T-helper 17 cell (primary cell): ENCODE measurements around the gene CHI3L2. TPM values are rescaled to one million over a fixed set of nuclear protein-coding genes. Genes with fewer than 3 reads are reported as not detected.

Experiments
- ATAC-seq: fragments of 150-1000 bp; cut with Tn5 transposase; 2 replicates; pipeline ENCODE4 v1.10.0; 2021; ENCODE audit warnings: mild to moderate bottlenecking, moderate library complexity
- DNase-seq, 3 donors: peaks; one replicate each; pipeline versions ENCODE4 v3.0.0 to v3.0.0-alpha.2; 2020 to 2021
- H3K9me3 ChIP-seq: one replicate; pipeline ENCODE4 v1.7.0; 2013; ENCODE audit warnings: low read length, mild to moderate bottlenecking; ENCODE audit not compliant: control insufficient read depth, poor library complexity, severe bottlenecking
- H3K27ac Mint-ChIP-seq: one replicate; pipeline ENCODE4 v1.8.0; 2022; ENCODE audit warnings: mild to moderate bottlenecking, moderate library complexity, mixed read lengths
- H3K27me3 Mint-ChIP-seq: one replicate; pipeline ENCODE4 v1.8.0; 2022; ENCODE audit warnings: mixed read lengths
- H3K36me3 Mint-ChIP-seq: one replicate; pipeline ENCODE4 v1.8.0; 2022; ENCODE audit warnings: low read depth, mixed read lengths
- H3K4me1 Mint-ChIP-seq: one replicate; pipeline ENCODE4 v1.8.0; 2022; ENCODE audit warnings: mild to moderate bottlenecking, mixed read lengths
- H3K4me3 Mint-ChIP-seq: one replicate; pipeline ENCODE4 v1.8.0; 2022; ENCODE audit warnings: mild to moderate bottlenecking, moderate library complexity, mixed read lengths
- total RNA-seq, 4 donors: library from RNA in 2 of 4; stranded (reverse) in 2 of 4; gene quantifications; one replicate each; pipeline ENCODE4 v1.2.3 and lab custom pipeline; 2022 to 2026

CHI3L2 gene
- total RNA-seq, 2 donors from 2014 or later: 8.1 to 9.1 TPM

- H3K4me1 Mint-ChIP-seq: no peaks in the 10 kb centered on the region
- DNase-seq: no peak
- no peaks in the 10 kb centered on the region for H3K27me3 Mint-ChIP-seq
- ATAC-seq: no peak
- H3K36me3 Mint-ChIP-seq: no peaks in the 10 kb centered on the region
- H3K9me3 ChIP-seq: no peaks in the 10 kb centered on the region
- H3K4me3 Mint-ChIP-seq: no peak overlapping the region
- H3K27ac Mint-ChIP-seq: no peak overlapping the region
Measured at GRCh38 chr1:111286912-111287311, 59.4 kb downstream of the CHI3L2 start.

DNA sequence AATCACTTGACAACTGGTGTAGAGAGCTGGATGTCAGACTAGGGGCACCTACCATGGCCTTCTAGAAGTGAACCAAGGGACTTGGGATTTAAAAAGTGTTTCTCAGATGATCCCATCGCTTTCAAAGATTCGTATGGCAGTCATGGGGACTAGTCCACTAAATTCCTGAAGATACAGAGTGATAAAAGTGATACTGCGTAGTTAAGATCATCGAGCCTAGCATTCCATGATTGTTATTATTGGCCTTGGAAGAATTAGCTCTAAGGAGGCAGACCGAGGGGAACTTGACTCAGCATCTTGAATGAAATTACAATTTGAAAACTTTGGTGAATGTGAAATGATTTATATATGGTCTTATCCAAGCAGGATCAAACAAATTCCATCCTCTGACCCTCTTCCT lies 61.9 kb downstream of the CHI3L2 start:
- ATAC-seq: no peak
- no peak overlapping the region for H3K27ac Mint-ChIP-seq
- peaks cover under 1% of the 10 kb centered on the region for H3K4me1 Mint-ChIP-seq
- no peak overlapping the region for H3K4me3 Mint-ChIP-seq
- DNase-seq: no peak
- H3K9me3 ChIP-seq: no peaks in the 10 kb centered on the region
- no peaks in the 10 kb centered on the region for H3K27me3 Mint-ChIP-seq
- H3K36me3 Mint-ChIP-seq: no peaks in the 10 kb centered on the region

GRCh38 chr1:111290104-111290503 lies 62.6 kb downstream of the CHI3L2 start:
- no peak overlapping the region for H3K27ac Mint-ChIP-seq
- no peak for DNase-seq
- H3K4me3 Mint-ChIP-seq: no peak overlapping the region
- H3K36me3 Mint-ChIP-seq: no peaks in the 10 kb centered on the region
- H3K9me3 ChIP-seq: no peaks in the 10 kb centered on the region
- no peaks in the 10 kb centered on the region for H3K27me3 Mint-ChIP-seq
- H3K4me1 Mint-ChIP-seq: peaks cover 5% of the 10 kb centered on the region
- ATAC-seq: no peak

- DNase-seq: no peak
- H3K27me3 Mint-ChIP-seq: no peaks in the 10 kb centered on the region
- H3K27ac Mint-ChIP-seq: no peak within 1 kb of the TSS
- no peaks in the 10 kb centered on the region for H3K9me3 ChIP-seq
- no peak for ATAC-seq
- H3K36me3 Mint-ChIP-seq: no peaks in the 10 kb centered on the region
- peaks cover 5% of the 10 kb centered on the region for H3K4me1 Mint-ChIP-seq
- no peak within 1 kb of the TSS for H3K4me3 Mint-ChIP-seq
Measured at GRCh38 chr1:111290630-111291029, 63.1 kb downstream of the CHI3L2 start, which contains the start of gene CHIA. TSS of gene CHIA (plus strand) at chr1:111290851. CDS start at chr1:111310468, 19,617 bp downstream.

Other genes with a start within 250 kb of the CHI3L2 start
- 10 to 100 TPM; 30.7 to 31.1 TPM for gene DRAM2, start 87.6 kb upstream of the CHI3L2 start, total RNA-seq
- gene CEPT1, start 87.5 kb upstream of the CHI3L2 start, total RNA-seq: 10 to 100 TPM; 24.5 TPM
- gene DENND2D, start 27.1 kb upstream of the CHI3L2 start, total RNA-seq: 100 to 1,000 TPM in 1 of 2 donors, 10 to 100 TPM in 1; 62.4 to 126 TPM
- gene CHIA, start 63.1 kb downstream of the CHI3L2 start, total RNA-seq: not detected
- gene OVGP1, start 200.0 kb downstream of the CHI3L2 start, total RNA-seq: 1 to 10 TPM; 7.5 to 10.0 TPM
- 10 to 100 TPM; 17.6 to 19.5 TPM for gene WDR77, start 221.5 kb downstream of the CHI3L2 start, total RNA-seq
- gene ATP5PB, start 221.8 kb downstream of the CHI3L2 start, total RNA-seq: 100 to 1,000 TPM in 1 of 2 donors, 10 to 100 TPM in 1; 86.1 to 101 TPM
- 10 to 100 TPM; 31.3 to 50.8 TPM for gene C1orf162, start 246.3 kb downstream of the CHI3L2 start, total RNA-seq